ENCODE data around the gene CHI3L2. TPM values are rescaled to one million over a fixed set of nuclear protein-coding genes. Genes with fewer than 3 reads are reported as not detected.

CHI3L2 gene
- 1.6 and 3.0 TPM in 2 replicates for total RNA-seq

GRCh38 chr1:111227434-111227833 is at the start of gene CHI3L2:
TSS of gene CHI3L2 (plus strand) at chr1:111227713. CDS start at chr1:111227730, 17 bp downstream.
- peak; percentile 72 for DNase-seq (ENCODE audit: low read depth)

GRCh38 chr1:111179968-111180533 is 47.5 kb upstream of the CHI3L2 start:
- DNase-seq (ENCODE audit: low read depth) = no peak

- no peak for DNase-seq (ENCODE audit: low read depth)
These were observed 45.5 kb upstream of the CHI3L2 start for GRCh38 chr1:111182052-111182451.

- no peak for DNase-seq (ENCODE audit: low read depth)
These were observed 44.0 kb upstream of the CHI3L2 start for GRCh38 chr1:111183308-111184069.

GRCh38 chr1:111184663-111185062 is 42.9 kb upstream of the CHI3L2 start:
- DNase-seq (ENCODE audit: low read depth) = no peak

GRCh38 chr1:111190931-111191451 is 36.5 kb upstream of the CHI3L2 start:
- DNase-seq (ENCODE audit: low read depth) = peak; percentile 70

- DNase-seq (ENCODE audit: low read depth) = peak; percentile 32
These were observed 36.0 kb upstream of the CHI3L2 start for GRCh38 chr1:111191496-111191895.

GRCh38 chr1:111192074-111192473 is 35.4 kb upstream of the CHI3L2 start:
- no peak for DNase-seq (ENCODE audit: low read depth)

GRCh38 chr1:111192658-111193519 is 34.6 kb upstream of the CHI3L2 start:
- peak; percentile 76 for DNase-seq (ENCODE audit: low read depth)

GRCh38 chr1:111193712-111194480 is 33.6 kb upstream of the CHI3L2 start:
- no peak for DNase-seq (ENCODE audit: low read depth)

- DNase-seq (ENCODE audit: low read depth) = no peak
These were observed 32.4 kb upstream of the CHI3L2 start for GRCh38 chr1:111195002-111195684.

GRCh38 chr1:111196213-111196612 is 31.3 kb upstream of the CHI3L2 start:
- DNase-seq (ENCODE audit: low read depth) = no peak

GRCh38 chr1:111197598-111198284 is 29.8 kb upstream of the CHI3L2 start:
- no peak for DNase-seq (ENCODE audit: low read depth)

GRCh38 chr1:111198836-111199235 is 28.7 kb upstream of the CHI3L2 start:
- no peak for DNase-seq (ENCODE audit: low read depth)

- no peak for DNase-seq (ENCODE audit: low read depth)
These were observed 28.2 kb upstream of the CHI3L2 start for GRCh38 chr1:111199329-111199728.

- peak; percentile 47 for DNase-seq (ENCODE audit: low read depth)
These were observed 27.4 kb upstream of the CHI3L2 start, which contains the start of gene DENND2D for GRCh38 chr1:111199881-111200801. TSS of gene DENND2D (minus strand) at chr1:111200646. CDS start at chr1:111200459, 187 bp downstream.

- no peak for DNase-seq (ENCODE audit: low read depth)
These were observed 26.7 kb upstream of the CHI3L2 start for GRCh38 chr1:111200802-111201161.

GRCh38 chr1:111201275-111202090 is 26.0 kb upstream of the CHI3L2 start:
- no peak for DNase-seq (ENCODE audit: low read depth)
